ENCODE measurements around the gene WIPF3.

Gene WIPF3

GRCh38 chr7:29809533-29810155 lies 3.3 kb downstream of the WIPF3 start:
- no peak for DNase-seq (ENCODE audit: low spot score)

GRCh38 chr7:29810297-29810696 lies 4.0 kb downstream of the WIPF3 start:
- no peak for DNase-seq (ENCODE audit: low spot score)

GRCh38 chr7:29810813-29811482 lies 4.6 kb downstream of the WIPF3 start:
- no peak for DNase-seq (ENCODE audit: low spot score)

- no peak for DNase-seq (ENCODE audit: low spot score)
Observed at GRCh38 chr7:29811586-29811985, 5.3 kb downstream of the WIPF3 start.

GRCh38 chr7:29812185-29812876 lies 6.0 kb downstream of the WIPF3 start:
- DNase-seq (ENCODE audit: low spot score): no peak

GRCh38 chr7:29815181-29816105 lies 9.1 kb downstream of the WIPF3 start:
- DNase-seq (ENCODE audit: low spot score): peak; percentile 28

GRCh38 chr7:29818308-29818707 lies 12.0 kb downstream of the WIPF3 start:
- DNase-seq (ENCODE audit: low spot score): no peak

GRCh38 chr7:29825775-29826529 lies 19.6 kb downstream of the WIPF3 start:
- no peak for DNase-seq (ENCODE audit: low spot score)

- no peak for DNase-seq (ENCODE audit: low spot score)
Observed at GRCh38 chr7:29826530-29826822, 20.2 kb downstream of the WIPF3 start.

GRCh38 chr7:29826904-29827303 lies 20.6 kb downstream of the WIPF3 start:
- no peak for DNase-seq (ENCODE audit: low spot score)

GRCh38 chr7:29831705-29832104 lies 25.4 kb downstream of the WIPF3 start:
- no peak for DNase-seq (ENCODE audit: low spot score)

GRCh38 chr7:29833929-29834328 lies 27.6 kb downstream of the WIPF3 start:
- DNase-seq (ENCODE audit: low spot score): no peak

- DNase-seq (ENCODE audit: low spot score): no peak
Observed at GRCh38 chr7:29835718-29836117, 29.4 kb downstream of the WIPF3 start.

GRCh38 chr7:29839302-29839701 lies 33.0 kb downstream of the WIPF3 start:
- DNase-seq (ENCODE audit: low spot score): peak; percentile 34

GRCh38 chr7:29839921-29840320 lies 33.6 kb downstream of the WIPF3 start:
- no peak for DNase-seq (ENCODE audit: low spot score)

- no peak for DNase-seq (ENCODE audit: low spot score)
Observed at GRCh38 chr7:29840701-29841100, 34.4 kb downstream of the WIPF3 start.

- DNase-seq (ENCODE audit: low spot score): no peak
Observed at GRCh38 chr7:29841926-29842701, 35.8 kb downstream of the WIPF3 start.

GRCh38 chr7:29843093-29843492 lies 36.8 kb downstream of the WIPF3 start:
- no peak for DNase-seq (ENCODE audit: low spot score)

- no peak for DNase-seq (ENCODE audit: low spot score)
Observed at GRCh38 chr7:29843726-29844125, 37.4 kb downstream of the WIPF3 start.

- DNase-seq (ENCODE audit: low spot score): no peak
Observed at GRCh38 chr7:29844559-29844958, 38.3 kb downstream of the WIPF3 start.

GRCh38 chr7:29847496-29847895 lies 41.2 kb downstream of the WIPF3 start:
- no peak for DNase-seq (ENCODE audit: low spot score)

All from kidney tubule cell (primary cell).